T follicular helper cell (primary cell): Measurements from ENCODE around the gene ENTPD1.
"Not testable (repeated sequence)": the region's sequence is repeated elsewhere in the genome, so short reads cannot be mapped to it uniquely, and the experiment has no call there.

ENCODE experiments used
- DNase-seq: peaks from one replicate; pipeline ENCODE4 v3.0.0-alpha.2; 2020; ENCODE audit warnings: low read depth

The ENTPD1 gene

DNA sequence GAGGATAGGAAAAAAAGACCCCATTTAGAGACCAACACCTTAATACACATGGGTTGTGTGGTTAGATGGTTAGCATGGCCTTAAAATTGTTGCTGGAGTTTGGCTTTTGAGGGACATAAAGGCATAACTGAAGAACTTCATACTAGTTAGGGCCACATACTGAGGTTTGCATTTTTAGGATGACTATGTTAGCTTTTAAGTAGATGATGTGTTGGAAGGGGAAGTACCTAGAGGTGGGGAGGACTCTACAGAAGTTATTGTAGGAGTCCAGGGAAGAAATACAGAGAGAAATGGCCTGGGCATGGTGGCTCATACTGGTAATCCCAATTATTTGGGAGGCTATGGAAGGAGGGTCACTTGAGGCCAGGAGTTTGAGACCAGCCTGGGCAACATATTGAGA lies 40.5 kb downstream of the ENTPD1 start:
- no peak for DNase-seq

DNA sequence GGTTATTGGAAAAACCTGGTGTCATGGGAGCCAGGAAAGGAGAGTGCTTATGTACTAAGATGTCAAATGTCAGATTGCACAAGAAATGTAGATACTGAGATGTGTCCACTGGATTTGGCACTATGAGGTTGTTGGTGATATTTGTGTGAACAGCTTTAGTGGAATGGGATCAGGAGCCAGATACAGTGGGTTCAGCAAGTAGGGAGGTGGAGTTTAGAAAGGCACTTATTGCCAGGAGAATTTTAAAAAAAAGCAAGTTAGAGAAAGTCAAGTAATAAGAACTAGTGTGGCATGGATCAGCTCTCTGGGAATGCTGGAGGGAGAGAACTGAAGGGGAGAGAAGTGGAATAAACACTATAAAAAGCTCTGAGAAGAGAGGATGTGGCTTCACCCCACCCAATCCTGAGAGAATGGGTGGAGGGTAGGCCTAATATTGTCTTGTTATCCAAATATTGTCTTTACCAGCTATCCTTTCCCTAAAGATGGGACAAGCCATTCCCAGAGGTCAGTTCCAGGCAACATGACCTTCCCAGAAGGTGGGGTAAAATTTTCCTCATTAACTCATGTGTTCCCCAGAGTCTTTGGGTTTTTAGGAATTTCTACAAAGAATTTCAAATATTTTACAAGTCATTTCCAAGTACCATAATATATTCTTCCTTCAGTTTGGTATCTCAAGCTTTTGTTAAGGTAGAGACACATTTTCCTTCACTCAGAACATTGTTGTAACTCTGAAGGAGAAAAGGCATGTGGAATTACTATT lies 42.3 kb downstream of the ENTPD1 start:
- no peak for DNase-seq

DNA sequence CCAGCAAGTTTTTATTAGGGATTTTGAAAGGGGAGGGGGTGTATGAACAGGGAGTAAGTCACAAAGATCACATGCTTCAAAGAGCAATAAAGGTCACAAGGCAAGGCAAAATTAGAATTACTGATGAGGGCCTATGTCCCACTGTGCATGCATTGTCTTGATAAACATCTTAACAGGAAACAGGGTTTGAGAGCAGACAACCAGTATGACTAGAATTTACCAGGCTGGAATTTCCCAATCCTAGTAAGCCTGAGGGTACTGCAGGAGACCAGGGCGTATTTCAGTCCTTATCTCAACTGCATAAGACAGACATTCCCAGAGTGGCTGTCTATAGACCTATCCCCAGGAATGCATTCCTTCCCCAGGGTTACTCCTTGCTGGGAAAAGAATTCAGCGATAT lies 44.3 kb downstream of the ENTPD1 start:
- not testable (repeated sequence) for DNase-seq

DNA sequence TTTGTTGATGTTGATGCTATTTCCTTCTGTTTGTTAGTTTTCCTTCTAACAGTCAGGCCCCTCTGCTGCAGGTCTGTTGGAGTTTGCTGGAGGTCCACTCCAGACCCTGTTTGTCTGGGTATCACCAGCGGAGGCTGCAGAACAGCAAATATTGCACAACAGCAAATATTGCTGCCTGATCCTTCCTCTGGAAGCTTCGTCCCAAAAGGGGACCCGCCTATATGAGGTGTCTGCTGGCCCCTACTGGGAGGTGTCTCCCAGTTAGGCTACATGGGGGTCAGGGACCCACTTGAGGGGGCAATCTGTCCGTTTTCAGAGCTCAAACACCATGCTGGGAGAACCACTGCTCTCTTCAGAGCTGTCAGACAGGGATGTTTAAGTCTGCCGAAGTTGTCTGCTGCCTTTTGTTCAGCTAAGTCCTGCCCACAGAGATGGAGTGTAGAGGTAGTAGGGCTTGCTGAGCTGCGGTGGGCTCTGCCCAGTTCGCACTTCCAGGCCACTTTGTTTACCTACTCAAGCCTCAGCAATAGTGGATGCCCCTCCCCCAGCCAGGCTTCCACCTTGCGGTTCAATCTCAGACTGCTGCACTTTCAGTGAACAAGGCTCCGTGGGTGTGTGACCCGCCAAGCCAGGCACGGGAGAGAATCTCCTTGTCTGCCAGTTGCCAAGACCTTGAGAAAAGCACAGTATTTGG lies 50.9 kb downstream of the ENTPD1 start:
- DNase-seq, result not testable (repeated sequence)

DNA sequence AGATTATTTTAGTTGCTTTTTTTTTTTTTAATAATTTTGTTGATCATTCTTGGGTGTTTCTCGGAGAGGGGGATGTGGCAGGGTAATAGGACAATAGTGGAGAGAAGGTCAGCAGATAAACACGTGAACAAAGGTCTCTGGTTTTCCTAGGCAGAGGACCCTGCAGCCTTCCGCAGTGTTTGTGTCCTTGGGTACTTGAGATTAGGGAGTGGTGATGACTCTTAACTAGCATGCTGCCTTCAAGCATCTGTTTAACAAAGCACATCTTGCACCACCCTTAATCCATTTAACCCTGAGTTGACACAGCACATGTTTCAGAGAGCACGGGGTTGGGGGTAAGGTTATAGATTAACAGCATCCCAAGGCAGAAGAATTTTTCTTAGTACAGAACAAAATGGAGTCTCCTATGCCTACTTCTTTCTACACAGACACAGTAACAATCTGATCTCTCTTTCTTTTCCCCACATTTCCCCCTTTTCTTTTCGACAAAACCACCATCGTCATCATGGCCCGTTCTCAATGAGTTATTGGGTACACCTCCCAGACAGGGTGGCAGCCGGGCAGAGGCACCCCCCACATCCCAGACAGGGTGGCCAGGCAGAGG lies 52.8 kb downstream of the ENTPD1 start:
- not testable (repeated sequence) for DNase-seq

DNA sequence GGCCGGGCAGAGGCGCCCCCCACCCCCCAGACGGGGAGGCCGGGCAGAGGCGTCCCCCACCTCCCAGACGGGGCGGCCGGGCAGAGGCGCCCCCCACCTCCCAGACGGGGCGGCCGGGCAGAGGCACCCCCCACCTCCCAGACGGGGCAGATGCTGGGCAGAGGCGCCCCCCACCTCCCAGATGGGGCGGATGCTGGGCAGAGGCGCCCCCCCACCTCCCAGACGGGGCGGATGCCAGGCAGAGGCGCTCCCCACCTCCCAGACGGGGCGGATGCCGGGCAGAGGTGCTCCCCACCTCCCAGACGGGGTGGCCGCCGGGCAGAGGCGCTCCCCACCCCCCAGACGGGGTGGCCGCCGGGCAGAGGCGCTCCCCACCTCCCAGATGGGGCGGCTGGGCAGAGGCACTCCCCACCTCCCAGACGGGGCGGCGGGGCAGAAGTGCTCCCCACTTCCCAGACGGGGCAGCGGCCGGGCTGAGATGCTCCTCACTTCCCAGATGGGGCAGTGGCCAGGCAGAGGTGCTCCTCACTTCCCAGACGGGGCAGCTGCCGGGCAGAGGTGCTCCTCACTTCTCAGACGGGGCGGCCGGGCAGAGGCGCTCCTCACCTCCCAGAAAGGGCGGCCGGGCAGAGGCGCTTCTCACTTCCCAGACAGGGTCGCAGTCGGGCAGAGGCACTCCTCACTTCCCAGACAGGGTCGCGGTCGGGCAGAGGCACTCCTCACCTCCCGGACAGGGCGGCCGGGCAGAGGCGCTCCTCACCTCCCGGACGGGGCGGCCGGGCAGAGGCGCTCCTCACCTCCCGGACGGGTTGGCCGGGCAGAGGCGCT lies 53.6 kb downstream of the ENTPD1 start:
- DNase-seq, result no peak

DNA sequence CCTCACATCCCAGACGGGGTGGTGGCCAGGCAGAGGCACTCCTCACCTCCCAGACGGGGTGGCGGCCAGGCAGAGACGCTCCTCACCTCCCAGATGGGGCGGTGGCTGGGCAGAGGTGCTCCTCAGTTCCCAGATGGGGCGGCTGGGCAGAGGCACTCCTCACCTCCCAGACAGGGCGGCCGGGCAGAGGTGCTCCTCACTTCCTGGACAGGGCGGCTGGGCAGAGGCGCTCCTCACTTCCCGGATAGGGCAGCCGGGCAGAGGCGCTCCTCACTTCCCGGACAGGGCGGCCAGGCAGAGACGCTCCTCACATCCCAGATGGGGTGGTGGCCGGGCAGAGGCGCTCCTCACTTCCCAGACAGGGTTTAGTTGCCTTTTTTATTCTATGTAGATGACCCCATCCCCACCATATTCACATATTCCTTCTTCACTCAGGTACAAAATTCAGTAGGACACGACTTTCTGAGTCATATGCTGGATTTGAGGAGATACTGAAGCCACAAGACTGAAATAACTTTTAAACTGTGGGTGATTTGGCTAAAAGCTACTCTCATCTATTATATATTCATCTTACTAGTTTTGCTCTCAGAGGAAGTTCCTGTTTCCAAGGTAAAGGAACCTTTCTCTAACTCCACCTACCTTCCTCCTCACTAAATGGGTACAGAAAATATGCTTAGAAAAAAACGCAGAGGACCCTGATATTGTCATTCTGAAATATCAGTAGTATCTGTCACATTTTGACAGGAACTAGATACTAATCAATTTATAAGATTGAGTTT lies 54.4 kb downstream of the ENTPD1 start:
- DNase-seq, result no peak

DNA sequence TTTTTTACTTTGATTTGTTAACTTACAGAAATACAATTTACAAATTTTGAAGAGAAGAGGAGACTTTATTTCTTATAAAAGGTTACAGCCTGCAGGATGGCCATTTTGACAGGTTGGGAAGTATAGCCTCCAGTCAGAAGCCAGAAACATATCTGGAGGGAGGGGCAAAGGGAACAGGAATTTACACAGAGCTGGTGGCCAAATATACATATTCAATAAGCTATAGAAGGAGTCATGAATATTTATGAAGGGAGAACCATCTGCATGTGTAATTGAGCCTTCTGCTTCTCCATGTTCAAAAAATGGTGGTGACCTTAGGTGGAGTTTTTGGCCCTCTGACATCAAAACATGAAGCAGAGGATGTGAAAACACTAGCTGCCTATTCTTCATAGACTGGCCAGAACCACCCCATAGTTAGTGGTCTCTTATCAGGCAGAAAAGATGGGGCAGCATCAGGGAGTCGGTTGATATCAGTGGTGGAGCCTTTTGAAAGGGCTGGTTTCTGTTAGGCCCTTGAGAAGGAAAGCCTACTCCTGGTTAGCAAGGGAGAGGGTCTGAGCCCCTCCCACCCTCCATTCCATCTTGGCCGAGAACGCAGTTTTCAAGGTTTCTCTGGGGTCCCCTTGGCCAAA lies 57.2 kb downstream of the ENTPD1 start:
- DNase-seq, result no peak

DNA sequence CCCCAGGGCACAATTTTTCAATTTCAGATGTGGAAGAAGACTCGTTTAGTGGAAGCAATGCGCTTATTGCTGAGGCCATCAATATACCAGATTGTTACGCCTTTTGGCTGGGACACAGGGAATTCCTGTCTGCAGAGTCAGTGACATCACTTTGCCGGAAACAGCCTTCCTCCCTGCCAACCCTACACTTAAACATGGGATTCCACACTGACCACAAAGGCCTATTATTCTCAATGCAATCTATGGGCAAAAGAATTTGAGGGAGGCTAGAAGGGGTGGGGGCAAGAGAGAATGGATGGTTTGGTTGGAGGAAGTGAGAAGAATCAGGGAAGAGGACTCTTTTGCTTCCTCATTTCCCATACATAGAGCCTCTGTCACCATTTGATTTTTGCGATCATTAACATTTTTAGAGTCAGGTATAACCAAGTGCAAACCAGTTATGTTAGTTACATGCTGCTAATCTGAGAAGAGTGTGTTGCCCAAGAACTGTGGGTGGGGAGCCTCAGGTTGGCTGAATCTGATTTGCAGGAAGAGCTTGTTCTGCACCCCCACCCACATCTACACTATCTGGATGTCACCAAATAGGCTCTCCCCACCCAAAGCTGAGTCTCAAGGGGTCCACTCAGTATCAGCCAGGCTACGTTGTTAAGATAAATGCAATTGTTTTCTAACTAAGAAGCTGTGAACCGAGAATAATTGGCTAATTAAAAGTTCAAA lies 58.2 kb downstream of the ENTPD1 start:
- no peak for DNase-seq

DNA sequence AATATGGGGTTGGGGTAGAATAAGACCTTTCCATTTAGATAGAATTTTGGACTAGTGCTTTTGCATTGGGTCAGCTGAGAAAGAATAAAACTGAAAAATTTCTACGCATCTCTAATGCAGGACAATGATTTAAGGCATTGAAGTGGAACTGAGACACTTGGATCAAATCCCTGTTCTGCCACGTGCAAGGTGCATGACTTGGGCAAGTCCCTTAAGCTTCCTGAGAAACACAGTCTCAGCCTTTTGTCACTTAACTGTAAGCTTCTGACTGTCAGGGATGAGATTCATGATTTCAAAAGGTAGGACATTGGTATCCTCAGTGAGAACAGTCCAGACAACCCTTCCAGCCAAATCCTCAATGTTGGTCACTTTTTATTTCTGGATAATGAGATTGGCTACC lies 59.2 kb downstream of the ENTPD1 start:
- no peak for DNase-seq

DNA sequence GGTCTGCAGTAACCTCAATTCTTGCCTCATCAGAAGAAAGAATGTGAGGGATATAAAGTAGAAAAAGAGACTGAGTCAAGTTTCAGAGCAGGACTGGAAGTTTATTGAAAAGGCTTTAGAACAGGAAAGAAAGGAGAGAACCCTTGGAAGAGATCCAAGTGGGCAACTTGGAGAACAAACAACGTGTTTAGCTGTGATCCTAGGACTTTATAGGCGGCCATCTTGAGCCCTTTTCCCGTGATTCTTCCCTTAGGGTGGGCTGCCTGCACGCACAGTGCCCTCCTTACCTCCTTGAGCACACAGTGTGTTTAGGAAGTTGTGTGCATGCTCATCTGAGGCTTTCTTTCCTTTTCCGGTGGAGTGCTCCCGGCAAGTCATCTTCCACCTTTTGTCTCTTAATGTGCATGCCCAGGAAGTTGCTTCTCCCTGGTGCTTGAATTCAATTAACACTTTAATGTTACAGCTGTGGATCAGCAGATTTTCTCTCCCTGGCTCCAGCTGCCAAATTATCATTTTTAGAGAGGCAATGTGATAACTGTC lies 59.8 kb downstream of the ENTPD1 start:
- DNase-seq, result no peak

DNA sequence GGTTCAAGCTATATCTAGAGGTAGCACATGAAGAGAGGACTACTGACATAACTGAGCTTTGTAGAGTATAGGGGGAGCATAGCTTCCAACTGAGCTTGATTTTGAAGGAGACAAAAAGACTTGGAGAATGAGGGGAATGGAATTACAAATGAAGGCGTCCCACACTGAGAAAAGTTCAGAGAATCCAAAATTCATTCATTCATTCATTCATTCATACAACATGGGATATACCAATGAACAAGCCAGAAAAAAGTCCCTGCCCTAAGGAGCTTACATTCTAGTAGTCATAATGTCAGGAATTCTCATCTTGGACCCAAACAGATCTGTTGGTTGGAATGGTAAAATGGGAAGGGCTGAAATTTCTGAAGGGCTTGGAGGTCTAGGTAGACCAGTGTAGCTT lies 62.0 kb downstream of the ENTPD1 start:
- no peak for DNase-seq

DNA sequence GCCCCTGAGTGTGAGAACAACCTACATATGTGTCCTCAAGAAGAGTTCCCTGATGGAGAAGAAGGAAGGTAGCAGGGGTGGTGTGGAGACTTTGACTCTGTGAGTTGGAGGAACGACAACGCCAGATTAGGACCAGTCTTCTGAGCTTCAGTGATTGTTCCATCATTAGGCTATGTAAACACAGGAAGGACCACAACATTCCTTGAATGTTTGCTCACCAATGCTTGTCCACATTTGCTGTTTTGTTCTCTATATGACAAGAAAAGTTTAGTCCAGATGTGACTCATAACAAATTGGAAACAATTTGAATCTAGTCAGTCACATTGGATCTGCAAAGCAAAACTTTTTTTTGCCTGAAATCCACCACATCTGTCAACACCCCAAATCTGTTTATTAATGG lies 62.7 kb downstream of the ENTPD1 start:
- no peak for DNase-seq

DNA sequence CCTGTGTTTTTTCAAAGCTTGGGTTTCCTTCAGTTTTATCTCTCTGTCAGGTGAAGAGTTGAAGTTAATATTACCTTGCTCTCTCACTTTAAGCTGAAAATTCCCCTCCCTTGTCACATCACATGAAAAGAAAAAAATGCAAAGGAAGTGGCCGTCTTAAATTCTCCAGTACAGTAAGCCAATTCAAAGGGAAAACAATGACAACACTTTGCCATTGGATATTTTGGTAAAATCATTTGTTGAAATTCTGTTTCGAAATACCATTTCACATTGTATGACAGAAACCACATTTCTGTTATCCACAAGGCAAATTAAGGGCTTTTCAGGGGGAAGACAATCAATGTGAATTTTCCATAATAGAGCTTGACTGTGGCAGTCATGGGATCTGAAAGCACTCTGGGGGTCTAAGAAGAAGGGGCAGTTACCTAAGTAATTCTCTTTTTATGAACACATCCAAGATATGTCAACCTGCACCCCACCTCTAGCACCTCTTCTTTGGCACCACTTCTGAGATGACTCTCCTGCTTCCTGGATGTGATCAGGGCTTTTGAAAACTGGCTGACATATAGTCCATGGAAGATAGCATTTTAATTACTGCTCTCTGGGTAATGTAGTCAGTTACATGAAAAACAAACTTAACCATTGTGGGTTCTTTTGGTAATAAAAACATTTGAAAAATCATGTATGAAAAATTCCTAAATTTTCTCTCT lies 63.8 kb downstream of the ENTPD1 start:
- DNase-seq, result no peak

DNA sequence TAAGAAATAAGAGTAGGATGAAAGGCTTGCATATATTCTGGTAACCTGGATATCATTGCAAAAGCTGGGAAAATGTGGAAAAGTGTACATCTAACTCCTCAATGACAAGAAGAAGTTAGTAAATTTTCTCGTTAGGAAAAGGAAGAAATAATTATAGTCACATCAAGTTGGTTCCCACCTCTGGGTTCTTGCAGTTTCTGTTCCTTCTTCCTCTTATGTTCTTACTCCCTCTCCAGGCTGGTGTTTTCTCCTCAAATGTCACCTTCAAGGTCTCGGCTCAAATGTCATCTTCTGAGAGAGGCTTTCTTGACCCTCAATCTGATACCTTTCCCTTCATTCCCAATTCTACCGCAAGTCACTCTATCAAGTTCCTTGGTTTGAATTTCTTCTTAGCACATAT lies 64.4 kb downstream of the ENTPD1 start:
- DNase-seq, result no peak

DNA sequence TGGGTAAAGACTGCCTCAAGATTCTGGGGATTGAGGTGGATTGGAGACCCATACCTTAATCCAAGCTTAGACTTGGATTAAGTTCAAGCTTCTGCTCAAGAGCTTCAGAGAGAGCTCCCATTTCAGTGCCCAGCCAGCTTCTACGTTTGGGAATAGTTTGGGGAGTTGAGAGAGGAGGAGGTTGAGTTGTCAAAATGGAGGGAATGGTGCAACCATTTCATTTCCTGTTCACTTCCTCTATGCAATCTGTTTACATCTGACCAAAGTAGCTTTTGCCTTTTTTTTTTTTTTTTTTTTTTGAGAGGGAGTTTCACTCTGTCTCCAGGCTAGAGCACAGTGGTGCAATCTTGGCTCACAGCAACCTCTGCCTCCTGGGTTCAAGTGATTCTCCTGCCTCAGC lies 65.8 kb downstream of the ENTPD1 start:
- DNase-seq, result no peak

DNA sequence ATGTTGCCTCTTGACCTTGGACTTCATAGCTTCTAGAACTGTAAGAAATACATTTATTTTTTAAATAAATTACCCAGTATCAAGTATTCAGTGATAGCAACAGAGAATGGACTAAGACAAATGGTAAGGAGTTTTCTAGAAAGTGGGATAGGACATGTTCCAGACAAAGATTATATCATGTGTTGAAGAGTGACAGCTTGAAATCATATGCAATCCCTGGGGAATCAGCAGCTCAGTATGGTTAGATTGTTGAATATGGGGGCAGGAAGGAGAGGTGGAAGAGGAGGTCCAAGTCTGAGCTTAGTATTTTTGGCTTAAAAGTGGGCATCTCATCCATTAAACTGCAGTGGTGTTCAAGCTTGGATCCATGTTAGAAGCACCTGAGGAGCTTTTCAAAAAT lies 74.1 kb downstream of the ENTPD1 start:
- no peak for DNase-seq

DNA sequence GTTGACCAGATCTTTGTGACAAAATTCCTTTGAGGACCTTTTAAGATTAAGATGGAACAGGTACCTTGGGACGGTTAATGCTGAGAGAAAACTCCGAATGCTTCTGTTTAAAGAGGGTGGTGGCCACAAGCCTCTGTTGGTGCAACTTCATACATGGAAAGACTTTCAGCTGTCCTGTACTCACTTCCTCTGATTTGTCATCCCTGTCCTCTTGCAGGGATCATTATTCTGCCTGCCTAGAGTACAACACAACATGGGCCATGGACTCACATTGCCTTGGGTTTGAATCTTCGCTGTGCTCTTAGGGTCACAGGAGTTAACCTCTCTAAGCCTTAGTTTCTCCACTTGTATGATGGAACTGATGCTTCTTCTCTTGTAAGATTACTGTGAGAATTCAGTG lies 75.1 kb downstream of the ENTPD1 start:
- no peak for DNase-seq

DNA sequence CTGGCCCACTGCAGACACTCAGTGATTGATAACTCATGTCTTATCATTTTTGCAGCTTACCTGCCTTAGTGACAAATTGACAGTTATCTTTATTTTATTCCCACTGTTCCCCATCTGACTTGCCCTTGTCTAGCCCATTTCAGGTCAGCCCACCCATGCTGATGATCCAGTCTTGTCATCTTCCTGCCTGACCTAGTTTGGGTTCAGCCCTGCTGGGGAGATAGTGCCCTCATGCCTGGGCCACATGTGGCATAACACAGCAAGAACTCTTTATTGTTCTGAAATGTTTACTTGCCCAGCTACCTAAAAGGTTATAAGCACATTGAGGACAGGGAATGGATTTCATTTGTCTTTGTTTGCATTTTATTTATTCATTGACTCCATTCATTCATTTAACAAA lies 75.6 kb downstream of the ENTPD1 start:
- no peak for DNase-seq
